Sigmoid colon (tissue), 4 donors: ENCODE measurements around the gene DHDH.

ENCODE experiments used
- CTCF ChIP-seq, 4 experiments: fragments of 450-650 bp in 3 of 4; fragments of 200-600 bp in 1 of 4; IDR thresholded peaks; one replicate each; pipeline ENCODE4 v1.5.1; 2016 to 2019; ENCODE audit warnings: antibody characterized with exemption in 4 of 4, mild to moderate bottlenecking in 3 of 4, moderate library complexity in 2 of 4
- POLR2AphosphoS5 ChIP-seq, 4 donors: sonication (generic); formaldehyde crosslinking; IDR thresholded peaks; one replicate each; pipeline ENCODE4 v1.6.1; 2017; ENCODE audit warnings: antibody characterized with exemption in 4 of 4

DNA sequence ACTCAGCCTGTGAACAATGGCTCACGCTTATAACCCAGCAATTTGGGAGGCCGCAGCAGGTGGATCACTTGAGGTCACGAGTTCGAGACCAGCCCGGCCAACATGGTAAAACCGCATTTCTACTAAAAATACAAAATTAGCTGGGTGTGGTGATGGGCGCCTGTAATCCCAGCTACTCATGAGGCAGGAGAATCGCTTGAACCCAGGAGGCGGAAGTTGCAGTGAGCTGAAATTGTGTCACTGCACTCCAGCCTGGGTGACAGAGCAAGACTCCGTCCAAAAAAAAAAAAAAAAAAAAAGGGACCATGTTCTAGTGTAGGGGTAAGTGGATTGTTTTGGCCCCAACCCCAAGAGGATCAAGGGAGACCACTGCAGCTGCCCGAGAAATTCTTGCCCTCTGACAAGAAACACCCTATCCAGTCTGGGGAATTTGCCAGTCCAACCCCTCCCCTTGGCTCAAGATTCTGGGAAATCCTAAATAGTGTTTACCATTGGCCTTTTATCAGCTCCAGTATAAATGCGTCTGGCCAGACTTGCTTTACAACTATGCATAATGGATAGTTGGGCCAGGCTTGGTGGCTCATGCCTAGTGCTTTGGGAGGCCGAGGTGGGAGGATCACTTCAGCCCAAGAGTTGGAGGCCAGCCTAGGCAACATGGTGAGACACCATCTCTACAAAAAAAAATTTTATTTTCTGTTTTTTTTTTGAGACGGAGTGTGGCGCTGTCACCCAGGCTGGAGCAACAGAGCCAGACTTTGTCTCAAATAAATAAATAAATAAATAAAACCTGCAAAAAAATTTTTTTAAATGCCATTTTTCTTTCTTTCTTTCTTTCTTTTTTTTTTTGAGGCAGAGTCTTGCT lies 5.1 kb upstream of the DHDH start:
- no peak for TF ChIP-seq CTCF (IDR thresholded peaks at IDR 0.05)
- TF ChIP-seq POLR2AphosphoS5 (IDR thresholded peaks at IDR 0.05): no peak
